SH-SY5Y (cell line): Measurements from ENCODE around the gene MYL3.

Experiments used
- GATA2 ChIP-seq: IDR thresholded peaks from 2 replicates; pipeline ENCODE4 v1.6.1; 2011; ENCODE audit warnings: mild to moderate bottlenecking, low read depth, low read length
- GATA3 ChIP-seq: IDR thresholded peaks from 2 replicates; pipeline ENCODE4 v1.6.1; 2011; ENCODE audit warnings: low read depth, mild to moderate bottlenecking, low read length, moderate library complexity

DNA sequence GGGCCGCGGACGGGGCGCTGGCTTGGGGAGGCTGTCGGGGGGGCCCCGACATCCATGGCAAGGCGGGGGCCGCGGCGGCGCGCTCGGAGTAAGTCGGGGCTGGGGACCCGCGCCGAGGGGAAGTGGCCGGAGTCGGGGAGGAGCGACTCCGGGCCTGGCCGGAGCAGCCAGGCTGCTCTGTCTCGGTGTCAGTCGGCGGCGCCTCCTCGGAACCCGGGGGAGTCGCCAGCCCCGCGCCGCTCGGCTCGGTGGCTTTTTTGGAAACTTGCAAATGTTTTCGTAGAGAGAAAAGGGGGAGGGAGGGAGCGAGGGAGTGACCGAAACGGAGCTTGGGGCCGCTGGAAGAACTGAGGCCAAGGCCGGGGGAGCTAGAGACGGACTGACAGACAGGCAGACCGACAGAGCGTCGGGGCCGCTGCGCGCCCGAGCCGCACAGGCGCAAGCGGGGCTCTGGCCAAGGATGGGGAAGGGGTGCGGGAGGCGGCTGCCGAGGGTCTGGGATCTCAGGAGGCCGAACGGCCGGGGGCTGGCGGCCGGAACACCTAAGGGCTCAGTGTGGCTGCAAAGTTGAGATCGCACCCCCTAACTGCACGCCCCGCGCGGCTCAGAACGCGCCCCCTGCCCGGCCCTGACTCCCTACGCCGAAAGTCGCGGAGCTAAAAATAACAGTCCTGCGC is 19.3 kb upstream of the MYL3 start:
- no peak for TF ChIP-seq GATA2
- no peak for TF ChIP-seq GATA3
